Globus pallidus (tissue), 1 donor: ENCODE results near the gene PGS1.
A peak's percentile ranks its signal among the peaks of the same experiment; 100 is the strongest.

Experiments used
- DNase-seq: peaks from one replicate; pipeline ENCODE4 v3.0.0-alpha.2; 2015; ENCODE audit warnings: low spot score

Gene PGS1

DNA sequence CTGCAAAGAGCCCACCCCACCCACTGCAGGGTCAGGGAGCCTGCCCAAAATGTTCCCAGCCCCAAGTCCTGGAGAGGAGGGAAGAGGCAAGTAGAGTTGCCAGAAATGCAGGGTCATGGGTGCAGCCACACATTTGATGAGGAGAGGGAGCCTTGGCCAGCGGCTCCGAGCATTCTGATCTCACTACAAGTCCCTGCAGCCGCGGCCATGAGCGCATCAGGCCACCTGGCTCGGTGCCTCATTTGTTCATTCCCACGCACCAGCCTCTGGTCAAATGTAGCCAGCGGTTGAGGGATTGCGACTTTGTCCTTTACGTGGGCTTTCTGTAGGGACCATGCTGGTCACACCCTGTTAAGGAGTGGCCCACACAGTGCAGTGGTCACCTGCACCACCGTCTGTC is 48.7 kb downstream of the PGS1 start:
- DNase-seq: peak; percentile 40

DNA sequence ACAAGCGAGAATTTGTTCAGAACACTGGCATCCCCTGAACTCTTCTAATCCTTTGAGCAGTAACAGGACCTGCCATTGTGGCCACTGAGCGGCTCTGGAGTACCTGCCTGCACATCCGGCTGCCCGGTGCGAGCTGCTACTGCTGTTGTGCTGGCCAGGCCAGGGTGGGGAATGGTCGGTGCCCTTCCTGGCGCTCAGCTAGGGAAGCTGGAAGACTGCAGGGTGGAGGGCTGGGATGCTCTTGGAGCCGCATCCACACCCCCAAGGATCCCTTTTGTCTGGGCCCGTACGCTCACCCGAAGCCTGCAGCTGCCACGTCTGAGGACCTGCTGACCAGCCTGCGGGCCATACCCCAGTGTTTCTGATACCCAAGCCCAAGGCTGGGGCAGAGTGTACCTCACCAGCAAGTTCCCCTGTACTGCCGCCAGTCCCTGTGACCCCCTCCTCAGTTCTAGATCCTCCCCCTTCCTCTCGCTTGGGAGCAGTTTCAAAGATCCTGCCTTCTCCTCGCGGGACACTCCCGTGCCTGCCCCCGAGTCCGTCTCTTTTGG is 49.7 kb downstream of the PGS1 start:
- DNase-seq: no peak

DNA sequence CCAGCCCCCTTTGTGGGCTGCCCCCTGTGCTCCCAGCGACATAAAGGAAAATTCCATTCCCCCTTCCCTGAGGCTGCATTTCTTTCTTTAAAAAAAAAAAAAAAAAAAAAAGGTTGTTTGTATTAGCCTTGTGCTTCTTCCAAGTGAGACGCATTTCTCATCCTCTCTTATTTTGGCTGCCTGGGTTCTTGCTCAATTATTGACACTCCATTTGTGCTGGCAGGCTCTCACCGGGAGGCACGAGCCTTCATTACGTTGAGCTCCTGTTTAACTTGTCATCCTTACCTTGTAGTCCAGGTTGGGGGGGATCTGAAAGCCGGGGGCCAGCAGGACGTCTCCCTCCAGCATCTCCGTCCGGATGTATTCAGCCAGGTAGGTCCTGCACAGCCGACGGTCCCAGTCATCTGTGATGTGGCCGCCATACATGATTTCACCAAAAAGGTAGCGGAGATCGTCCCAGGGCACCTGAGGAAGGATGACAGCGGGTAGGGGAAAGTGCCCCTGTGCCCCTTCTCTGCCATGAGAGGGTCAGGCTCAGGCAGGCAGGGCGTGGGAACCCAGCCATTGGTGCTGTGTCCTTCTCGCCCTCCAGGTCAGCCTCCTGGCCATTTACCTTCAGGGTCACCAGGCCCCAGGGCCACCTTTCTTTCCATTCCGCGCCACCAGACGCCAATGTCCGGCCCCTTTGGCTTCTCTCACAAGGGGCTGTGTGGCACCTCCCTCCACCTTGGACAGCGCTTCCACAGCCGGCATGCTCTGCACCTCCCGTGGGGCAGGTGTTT is 50.6 kb downstream of the PGS1 start:
- DNase-seq: no peak

DNA sequence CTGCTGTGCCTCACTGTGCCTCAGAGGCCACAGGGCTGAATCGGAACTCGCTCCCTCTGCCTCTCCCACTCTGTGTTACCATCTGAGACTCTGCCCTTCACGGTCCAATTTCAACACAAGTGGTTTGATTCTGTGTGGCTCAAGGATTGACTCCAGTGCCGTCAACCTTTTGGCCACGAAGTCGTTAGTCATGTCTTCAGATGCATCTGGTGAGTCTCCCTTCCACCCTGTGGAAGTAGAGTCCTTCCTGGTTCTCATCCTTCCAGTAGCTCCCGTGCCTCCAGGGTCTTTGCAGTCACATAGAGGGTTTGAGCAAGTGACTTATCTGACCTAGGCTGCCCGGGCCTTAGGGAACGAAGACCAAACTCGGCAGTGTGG is 51.2 kb downstream of the PGS1 start:
- no peak for DNase-seq

DNA sequence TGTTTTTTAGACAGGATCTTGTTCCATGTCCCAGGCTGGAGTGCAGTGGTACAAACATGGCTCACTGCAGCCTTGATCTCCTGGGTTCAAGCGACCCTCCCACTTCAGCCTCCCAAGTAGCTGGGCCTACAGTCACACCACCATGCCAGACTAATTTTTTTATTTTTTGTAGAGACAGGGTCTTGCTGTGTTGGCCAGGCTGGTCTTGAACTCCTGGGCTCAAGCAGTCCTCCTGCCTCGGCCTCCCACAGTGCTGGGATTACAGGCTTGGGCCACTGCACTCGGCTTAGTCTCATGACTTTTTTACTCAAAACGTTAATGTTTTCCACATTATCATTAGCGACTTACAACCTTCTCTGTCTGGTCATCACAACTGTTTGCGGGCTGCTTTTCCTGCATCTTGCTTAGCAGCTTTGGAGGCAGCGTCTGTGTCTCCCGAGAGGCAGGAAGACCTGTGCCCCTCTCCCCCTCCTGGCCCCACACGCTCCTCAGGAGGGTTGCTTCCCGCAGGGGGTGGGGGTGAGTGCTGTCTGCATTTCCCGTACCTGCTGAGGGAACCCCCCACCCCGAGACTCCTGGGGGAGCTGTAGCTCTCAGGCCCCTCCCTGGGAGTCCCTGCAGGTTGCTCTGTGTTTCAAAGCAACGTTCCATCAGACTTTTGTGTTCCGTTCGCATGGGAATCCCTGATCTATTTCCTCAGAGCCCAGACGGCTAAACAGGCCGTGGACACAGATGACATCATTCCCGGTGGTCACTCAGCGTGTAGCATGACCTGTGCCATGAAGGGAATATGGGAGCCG is 52.6 kb downstream of the PGS1 start:
- DNase-seq: no peak

DNA sequence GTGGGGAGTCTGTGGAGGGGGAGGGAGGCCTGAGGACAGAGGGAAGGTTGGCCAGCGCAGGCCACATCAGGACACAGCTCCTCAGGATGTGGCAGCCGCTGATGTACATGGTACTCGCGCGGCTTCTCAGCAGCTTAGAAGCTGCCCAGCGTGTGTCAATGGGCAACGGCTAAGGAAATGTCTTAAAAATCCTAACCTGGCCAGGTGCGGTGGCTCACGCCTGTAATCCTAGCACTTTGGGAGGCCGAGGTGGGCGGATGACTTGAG is 53.2 kb downstream of the PGS1 start:
- no peak for DNase-seq

DNA sequence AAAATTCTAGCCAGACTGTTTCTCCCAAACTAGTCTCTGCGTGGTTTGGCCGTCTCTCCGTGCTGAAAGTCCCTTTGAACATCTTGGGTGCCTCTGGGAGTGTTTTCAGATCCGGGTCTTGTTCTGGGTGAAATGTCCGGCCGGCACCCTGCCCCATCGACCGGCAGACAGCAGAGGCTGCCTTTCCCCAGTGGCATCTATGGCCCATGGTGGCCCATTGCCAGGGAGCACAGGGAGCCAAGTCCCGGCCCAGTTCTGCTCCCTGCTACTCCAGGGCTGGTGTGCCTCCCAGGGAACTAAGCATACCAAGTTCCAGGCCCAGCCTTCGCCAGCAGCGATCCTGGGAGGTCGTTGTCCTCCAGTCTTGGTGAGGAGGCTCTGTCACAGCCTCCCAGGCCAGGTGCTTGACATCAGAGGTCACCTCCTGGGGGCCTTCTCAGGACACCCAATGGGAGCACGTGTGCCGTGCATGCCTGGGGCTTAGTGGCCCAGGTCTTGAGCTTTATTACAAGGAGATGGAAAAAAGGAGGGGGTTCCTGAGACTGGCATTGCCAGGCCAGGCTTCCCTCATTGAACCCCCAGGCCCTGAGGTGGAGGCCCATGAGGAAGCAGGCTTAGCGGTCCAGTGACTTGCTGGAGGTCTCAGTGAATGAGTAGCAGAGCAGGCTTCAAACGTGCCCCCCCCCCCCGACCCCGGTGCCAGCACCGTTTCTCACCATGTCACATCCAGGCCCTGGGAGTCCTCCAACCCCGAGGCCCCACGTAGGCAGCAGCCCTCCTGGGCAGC is 54.0 kb downstream of the PGS1 start:
- DNase-seq: peak; percentile 93

DNA sequence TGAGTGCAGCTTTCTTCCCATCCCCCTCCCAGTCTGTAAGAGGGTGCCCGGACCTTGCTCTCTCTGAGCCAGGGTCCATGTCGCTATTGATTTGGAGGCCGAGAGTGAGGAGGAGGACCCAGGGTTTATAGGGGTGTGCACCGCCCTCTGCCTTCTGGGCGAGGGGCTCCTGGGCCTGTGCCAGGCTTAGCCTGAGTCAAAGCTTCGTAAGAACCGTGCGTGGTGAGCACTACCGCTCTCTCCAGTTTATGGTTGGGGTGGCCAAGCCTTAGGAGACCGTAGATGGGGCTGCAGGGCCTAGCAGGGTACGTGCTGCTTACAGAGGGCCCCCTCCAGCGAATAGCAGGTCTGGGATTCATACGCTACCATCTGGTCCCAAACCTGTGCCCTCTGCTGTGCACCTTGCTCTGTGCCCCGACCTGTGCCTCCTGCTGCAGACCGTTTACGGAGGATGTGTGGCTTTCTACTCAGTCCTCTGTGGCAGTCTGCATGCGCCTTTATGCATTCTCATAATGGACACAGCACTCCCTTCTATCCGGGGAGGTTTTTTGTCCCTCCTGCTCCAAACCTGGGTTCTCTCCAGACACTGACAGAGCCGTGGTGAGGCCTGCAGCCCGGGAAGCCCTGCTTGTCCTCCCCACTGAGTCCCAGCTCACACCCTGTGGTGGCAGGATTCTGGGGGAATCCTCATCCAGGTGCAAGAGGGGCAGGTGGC is 54.7 kb downstream of the PGS1 start:
- DNase-seq: no peak

DNA sequence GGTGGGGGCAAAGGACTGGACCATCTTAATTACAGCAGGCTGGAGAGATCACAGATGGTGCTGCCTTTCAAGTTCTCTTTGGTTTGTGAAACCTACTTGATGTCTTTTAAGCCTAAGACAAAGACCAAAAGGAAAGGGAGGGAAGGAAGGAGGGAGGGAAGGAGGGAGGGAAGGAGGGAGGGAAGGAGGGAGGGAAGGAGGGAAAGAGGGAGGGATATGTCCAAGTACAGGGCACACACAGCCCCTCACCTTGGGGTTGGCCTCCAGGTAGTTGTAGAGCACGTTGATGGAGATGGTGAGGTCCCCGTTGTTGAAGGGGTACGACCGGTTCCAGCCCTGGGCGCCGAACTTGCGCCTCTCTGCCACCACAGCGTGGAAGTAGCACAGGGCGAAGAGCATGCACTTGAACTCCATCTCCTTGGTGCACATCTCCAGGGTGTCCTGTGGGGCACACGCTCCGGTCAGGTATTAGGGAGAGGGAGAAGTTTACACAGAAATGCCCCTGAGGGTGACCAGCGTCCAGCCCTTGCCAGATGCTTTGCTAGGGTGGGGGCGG is 55.4 kb downstream of the PGS1 start:
- DNase-seq: no peak

DNA sequence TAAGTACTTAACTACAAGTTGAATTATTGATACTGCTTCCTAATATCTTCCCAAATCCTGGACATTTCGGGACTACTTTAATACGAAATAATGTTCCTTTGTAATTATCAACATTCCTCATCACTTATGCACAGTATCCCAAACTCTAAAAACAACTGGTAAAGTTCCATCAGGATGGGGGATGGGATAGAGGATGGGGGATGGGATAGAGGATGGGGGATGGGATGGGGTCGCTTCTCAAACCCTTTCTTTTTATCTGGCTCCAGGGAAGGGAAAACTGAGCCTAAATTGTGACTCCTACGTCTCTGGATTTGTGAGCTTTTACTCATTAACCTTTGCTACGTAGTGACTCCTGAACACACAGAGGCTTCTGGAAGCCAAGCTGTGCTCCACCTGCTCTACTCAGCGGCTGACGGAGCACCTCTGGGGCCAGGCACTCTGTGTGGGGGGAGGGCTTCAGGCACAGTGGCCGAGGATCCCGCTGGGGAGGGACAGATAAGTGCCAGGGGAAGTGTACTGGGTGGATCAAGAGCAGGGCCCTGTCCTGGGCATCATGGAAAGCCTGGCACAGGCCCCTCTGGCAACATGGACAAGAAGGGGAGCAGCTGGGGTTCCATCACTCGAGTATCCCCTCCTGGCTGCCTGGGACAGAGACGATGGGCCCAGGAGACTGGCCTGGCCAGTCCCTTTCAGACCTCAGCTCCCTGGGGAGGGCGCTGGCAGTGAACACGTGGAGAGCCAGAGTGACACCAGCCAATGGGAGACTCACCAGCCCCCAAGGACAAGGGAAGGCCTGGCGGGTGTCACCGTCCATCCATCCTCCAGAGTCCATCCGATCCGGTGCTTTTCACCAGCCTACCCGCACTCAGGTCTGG is 56.2 kb downstream of the PGS1 start:
- no peak for DNase-seq

DNA sequence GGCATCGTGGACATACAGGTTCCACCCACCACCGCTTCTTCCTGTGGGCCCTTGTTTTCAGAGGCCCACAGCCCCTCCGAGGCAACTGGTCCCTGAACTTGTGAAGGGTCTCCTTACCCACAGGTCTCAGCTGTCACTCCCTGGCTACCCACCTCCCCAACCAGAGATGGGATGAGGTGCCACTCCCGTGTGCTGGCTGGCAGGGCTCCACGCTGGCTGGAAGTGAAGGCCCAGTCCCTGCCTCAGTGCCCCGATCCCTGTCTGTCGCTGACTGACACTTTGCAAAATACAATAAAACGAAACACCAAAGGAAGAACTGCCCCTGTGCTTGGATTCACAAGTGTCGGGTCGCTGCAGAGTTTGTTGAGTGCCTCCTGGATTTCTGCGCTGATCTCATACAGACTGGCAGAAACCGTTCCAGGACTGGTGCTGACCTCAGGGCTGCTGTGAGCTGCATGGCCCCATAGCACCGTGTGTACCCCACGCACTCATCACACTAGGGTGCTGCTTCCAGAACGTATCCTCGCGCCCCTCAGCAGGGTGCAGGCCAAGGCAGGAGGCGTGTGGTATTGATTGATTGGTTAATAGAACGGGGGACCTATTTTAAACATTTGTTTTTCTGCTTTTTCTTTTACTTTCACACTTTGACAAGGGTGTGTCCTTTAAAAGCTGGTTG is 57.0 kb downstream of the PGS1 start:
- no peak for DNase-seq

DNA sequence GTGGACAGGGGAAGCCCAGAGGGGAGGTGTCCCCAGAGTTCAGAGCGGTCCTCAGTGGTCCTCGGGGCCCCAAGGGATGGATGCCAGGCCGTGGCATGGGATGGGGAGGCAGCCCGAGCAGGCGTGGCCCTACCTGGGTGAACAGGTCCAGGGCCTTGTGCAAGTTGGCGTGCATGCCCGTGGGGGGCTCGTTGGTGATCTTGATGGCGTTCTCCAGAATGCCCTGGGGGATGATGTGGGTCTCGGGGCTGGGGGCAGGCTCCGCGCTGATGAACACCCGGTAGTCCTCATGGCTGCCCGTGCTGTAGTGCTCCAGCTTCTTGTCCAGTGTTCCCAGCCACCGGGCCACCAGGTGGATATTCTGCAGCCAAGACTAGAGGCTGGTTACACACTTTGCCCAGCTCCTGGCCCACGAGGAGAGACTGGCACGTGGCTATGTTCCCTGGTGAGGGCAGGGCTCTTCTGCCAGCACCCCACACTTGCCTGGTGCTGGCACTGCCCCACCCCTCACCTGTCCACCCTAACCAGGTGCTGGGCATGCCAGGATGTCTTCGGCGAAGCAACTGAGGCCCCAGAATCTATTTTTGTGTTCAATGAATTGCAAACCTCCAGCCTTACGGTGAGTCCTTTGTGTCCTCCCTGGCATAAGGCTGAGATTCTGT is 59.2 kb downstream of the PGS1 start:
- DNase-seq: no peak

DNA sequence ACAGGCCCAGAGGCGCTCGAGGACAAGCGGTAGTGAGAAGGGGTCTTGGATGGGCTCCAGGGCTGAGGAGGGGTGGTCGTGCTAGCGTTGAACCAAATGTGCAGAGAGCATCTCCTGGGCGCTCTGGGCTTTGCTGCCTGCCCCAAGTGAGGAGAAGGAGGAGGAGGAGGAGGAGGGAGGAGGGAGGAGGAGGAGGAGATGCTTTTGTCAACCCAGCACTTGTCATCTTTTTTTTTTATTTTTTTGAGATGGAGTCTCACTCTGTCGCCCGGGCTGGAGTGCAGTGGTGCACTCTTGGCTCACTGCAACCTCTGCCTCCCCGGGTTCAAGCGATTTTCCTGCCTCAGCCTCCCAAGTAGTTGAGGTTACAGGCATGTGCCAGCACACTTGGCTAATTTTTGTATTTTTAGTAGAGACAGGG is 59.8 kb downstream of the PGS1 start:
- DNase-seq: no peak

DNA sequence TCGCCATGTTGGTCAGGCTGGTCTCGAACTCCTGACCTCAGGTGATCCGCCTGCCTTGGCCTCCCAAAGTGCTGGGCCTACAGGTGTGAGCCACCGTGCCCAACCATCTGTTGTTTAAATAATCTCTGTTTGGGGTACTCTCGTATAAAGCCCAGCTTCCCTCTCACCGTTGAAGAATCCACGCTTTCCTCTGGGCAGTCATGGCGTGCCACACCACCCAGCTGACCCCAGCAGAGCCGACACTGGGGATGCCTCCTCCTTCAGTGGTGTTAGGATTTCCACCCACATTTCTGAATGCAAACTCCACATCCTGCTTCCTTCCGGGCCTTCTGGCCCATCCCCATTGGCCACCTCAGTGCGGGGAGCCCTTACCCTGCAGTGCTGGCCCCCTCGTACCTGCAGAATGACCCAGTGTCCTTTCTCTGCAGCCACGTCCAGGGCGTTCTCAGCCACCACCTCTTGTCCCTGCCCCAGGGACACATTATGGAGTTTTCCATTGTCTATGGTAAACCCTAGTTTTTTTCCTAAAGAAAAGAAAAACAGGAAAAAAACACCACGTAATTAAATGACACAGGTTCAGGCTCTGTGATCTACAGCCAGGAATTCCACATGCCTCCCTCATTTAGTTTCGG is 60.4 kb downstream of the PGS1 start:
- DNase-seq: no peak

DNA sequence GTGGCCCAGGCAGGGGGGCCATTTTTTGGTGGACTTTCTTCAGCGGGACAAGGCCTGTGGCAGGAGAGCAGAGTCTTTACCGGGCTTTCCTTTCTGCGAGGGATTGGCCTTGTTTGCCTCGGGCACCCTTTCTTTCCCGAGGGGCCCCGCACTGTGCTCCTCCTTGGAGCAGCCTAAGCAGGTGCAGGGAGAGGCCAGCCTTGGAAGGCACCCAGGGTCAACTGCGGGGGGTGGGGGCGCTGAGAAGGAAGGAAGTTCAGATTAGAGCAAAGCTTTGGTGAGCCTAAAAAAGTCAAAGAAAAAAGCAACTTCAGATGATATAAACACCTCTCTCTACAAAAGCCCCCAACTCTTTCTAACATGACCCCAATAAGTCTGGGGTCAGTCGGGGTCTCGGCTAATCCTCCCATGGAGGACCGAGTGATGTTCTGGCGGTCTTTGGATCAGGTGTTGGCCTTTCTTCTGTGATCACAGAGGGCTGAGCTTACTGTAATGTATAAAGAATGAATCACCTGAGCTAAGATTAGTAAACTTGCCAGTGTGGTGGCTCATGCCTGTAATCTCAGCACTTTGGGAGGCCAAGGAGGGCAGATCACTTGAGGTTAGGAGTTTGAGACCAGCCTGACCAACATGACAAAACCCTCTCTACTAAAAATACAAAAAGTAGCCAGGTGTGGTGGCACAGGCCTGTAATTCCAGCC is 63.0 kb downstream of the PGS1 start:
- no peak for DNase-seq

DNA sequence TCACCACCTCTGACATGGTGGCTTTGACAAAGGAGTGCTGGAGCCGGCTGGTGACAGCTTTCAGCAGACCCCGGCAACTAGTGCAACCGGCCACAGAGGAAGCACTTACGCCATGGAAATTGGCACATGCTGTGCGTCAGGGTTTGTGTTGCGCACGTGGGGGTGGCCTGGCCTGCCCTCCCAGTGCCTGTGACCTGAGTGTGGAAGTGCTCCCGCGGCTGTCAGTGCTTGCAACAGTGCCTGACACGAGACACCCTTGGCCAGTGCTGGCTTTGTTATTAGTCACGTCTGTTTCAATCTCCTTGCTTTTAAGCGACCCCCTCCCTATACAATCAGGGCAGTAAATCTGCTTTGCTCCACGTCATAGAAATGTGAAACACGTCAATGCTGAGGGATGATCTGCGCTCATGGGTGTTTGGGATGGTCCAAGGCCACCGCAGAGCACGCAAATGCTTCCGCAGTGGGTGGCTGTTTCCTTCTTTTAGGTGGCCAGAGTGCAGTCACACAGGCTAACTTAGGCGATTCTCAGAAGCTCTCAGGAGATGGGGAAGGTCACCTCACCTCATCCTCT is 64.3 kb downstream of the PGS1 start:
- no peak for DNase-seq

DNA sequence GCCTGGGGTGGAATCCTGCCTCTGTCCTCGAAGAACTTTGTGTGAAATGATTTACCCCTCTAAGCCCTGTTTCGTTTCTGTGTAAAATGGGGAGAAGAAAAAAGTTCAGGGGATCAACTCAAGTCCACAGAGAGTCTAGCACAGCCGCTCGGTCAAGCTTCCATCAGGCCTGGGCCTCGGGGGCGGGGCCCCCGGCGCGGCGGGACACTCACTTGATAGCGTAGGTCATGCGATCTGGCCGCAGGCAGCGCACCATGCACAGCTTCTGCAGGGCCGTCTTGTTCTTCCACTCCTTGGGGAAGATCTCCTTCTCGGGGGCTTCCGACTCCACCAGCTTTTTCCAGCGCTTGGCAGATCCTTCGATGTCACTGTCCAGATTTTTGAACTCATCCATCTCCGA is 65.9 kb downstream of the PGS1 start:
- no peak for DNase-seq

DNA sequence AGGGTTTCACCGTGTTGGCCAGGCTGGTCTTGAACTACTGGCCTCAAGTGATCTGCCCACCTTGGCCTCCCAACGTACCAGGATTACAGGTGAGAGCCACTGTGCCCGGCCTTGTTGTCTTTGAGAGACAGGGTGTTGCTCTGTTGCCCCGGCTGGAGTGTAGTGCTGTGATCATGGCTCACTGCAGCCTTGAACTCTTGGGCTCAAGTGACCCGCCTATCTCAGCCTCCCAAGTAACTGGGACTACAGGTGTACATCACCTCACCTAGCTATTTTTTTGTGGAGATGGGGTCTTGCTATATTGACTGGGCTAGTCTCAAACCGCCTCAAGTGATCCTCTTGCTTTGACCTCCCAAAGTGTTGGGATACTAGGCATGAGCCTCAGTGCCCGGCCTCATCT is 68.4 kb downstream of the PGS1 start:
- no peak for DNase-seq
